Smooth muscle cell (in vitro differentiated cells): Measurements from ENCODE around the gene TIMM17A. TPM values are rescaled to one million over a fixed set of nuclear protein-coding genes. Genes with fewer than 3 reads are reported as not detected.
A peak's percentile ranks its signal among the peaks of the same experiment; 100 is the strongest.
"Not testable (repeated sequence)": the region's sequence is repeated elsewhere in the genome, so short reads cannot be mapped to it uniquely, and the experiment has no call there.

Experiments
- DNase-seq: peaks from one replicate; lab custom pipeline; 2025; ENCODE audit not compliant: unreplicated experiment; lab: John Stamatoyannopoulos, UW
- H2AFZ ChIP-seq: fragments of 200-600 bp; sonication (generic); 2 replicates; pipeline ENCODE4 v1.6.0; 2016; ENCODE audit warnings: antibody characterized with exemption, low read depth, mild to moderate bottlenecking
- H3F3A ChIP-seq: fragments of 200-600 bp; sonication (generic); 2 replicates; pipeline ENCODE4 v1.6.0; 2017; ENCODE audit warnings: antibody characterized with exemption, low read depth
- H3K27ac ChIP-seq: fragments of 200-600 bp; sonication (generic); 2 replicates; pipeline ENCODE4 v1.5.1; 2016; ENCODE audit warnings: low read depth, mild to moderate bottlenecking
- H3K27me3 ChIP-seq: fragments of 200-600 bp; sonication (generic); 2 replicates; pipeline ENCODE4 v1.6.1; 2016; ENCODE audit warnings: low read depth, mild to moderate bottlenecking
- H3K36me3 ChIP-seq: fragments of 200-600 bp; sonication (generic); 2 replicates; pipeline ENCODE4 v1.5.1; 2016; ENCODE audit warnings: low read depth
- H3K4me1 ChIP-seq: fragments of 200-600 bp; sonication (generic); 2 replicates; pipeline ENCODE4 v1.5.1; 2016; ENCODE audit warnings: low read depth
- H3K4me2 ChIP-seq: fragments of 200-600 bp; sonication (generic); 2 replicates; pipeline ENCODE4 v1.6.0; 2016; ENCODE audit warnings: mild to moderate bottlenecking
- H3K4me3 ChIP-seq: fragments of 200-600 bp; sonication (generic); 2 replicates; pipeline ENCODE4 v1.5.1; 2016; ENCODE audit warnings: mild to moderate bottlenecking
- H3K79me2 ChIP-seq: fragments of 200-600 bp; sonication (generic); 2 replicates; pipeline ENCODE4 v1.6.0; 2016; ENCODE audit warnings: low read depth, mild to moderate bottlenecking
- H3K9ac ChIP-seq: fragments of 200-600 bp; sonication (generic); 2 replicates; pipeline ENCODE4 v1.6.0; 2016; ENCODE audit warnings: low read depth
- H3K9me3 ChIP-seq: fragments of 200-600 bp; sonication (generic); replicated peaks from 2 replicates; pipeline ENCODE4 v1.5.1; 2016; ENCODE audit warnings: low read depth
- H4K20me1 ChIP-seq: fragments of 200-600 bp; sonication (generic); 2 replicates; pipeline ENCODE4 v1.6.0; 2016; ENCODE audit warnings: low read depth
- WGBS: methylation state at CpG from one replicate; pipeline ENCODE4 v1.1.7; 2016; ENCODE audit warnings: low lambda C conversion rate; 5-methylcytosine and 5-hydroxymethylcytosine counted together
- polyA plus RNA-seq: library from polyadenylated mRNA; unstranded; fragments of >200 nt; fragmentation: Nextera tagmentation; extraction: Ambion mirVana; gene quantifications from 2 replicates; pipeline ENCODE4 v1.2.1, GENCODE V29; 2016
- total RNA-seq: library from RNA; depleted of rRNA; stranded (reverse); fragments of >200 nt; gene quantifications from 2 replicates; pipeline ENCODE4 v1.2.3, GENCODE V29; 2014
- TF ChIP-seq, protein P1 (sequence below): fragments of 200-600 bp; sonication (generic); IDR thresholded peaks from 2 replicates; pipeline ENCODE4 v1.5.1; 2017; ENCODE audit warnings: borderline replicate concordance, mild to moderate bottlenecking, antibody characterized with exemption; ENCODE audit not compliant: insufficient read depth, poor library complexity, severe bottlenecking

The TIMM17A gene
- total and polyA plus RNA-seq, 2 experiments from 2014 or later, result 78.6 to 102 TPM

DNA sequence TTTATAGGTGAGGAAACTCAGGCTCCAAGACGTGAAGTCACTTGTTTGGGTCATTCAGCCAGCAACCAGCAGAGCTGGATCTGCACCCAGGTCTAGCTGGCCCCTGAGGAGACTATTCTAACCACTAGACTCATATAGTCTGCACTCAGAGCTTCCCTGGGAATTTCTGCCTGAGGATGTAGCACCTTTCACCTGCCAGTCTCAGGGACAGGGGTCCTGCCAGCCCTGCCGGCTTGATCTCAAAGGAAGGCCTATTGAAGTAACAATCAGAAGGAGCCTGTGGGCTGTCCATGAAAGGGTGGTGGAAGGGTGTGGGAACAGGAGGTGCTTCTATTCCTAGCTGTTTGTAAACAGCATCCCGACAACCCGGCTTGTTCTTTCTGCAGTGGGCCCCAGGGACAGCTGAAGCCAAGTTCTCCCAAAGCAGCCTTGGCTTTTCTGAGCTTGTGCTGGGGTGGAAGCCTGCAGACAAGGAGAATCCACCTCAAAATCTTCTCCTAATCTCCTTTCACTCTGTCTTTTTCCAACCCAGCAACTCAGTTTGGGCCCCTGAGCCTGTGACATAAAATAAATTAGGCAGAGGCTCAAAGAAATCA is 16.8 kb upstream of the TIMM17A start:
- H4K20me1 ChIP-seq, result no peaks in the 10 kb centered on the region
- no peak overlapping the region for H3K4me3 ChIP-seq
- H3K79me2 ChIP-seq, result no peaks in the 10 kb centered on the region
- TF ChIP-seq, protein P1, sequence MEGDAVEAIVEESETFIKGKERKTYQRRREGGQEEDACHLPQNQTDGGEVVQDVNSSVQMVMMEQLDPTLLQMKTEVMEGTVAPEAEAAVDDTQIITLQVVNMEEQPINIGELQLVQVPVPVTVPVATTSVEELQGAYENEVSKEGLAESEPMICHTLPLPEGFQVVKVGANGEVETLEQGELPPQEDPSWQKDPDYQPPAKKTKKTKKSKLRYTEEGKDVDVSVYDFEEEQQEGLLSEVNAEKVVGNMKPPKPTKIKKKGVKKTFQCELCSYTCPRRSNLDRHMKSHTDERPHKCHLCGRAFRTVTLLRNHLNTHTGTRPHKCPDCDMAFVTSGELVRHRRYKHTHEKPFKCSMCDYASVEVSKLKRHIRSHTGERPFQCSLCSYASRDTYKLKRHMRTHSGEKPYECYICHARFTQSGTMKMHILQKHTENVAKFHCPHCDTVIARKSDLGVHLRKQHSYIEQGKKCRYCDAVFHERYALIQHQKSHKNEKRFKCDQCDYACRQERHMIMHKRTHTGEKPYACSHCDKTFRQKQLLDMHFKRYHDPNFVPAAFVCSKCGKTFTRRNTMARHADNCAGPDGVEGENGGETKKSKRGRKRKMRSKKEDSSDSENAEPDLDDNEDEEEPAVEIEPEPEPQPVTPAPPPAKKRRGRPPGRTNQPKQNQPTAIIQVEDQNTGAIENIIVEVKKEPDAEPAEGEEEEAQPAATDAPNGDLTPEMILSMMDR, result no peak
- no peak overlapping the region for H3K9ac ChIP-seq
- H3K9me3 ChIP-seq, result no peaks in the 10 kb centered on the region
- WGBS, result 48% methylated on average over 4 of the region's 4 CpGs
- no peaks in the 10 kb centered on the region for H3K36me3 ChIP-seq
- no peak for DNase-seq
- peak overlapping the region; percentile 12 for H3K4me2 ChIP-seq
- peak overlapping the region; percentile 53 for H3K27ac ChIP-seq
- peaks cover 9% of the 10 kb centered on the region for H3F3A ChIP-seq
- H2AFZ ChIP-seq, result no peak overlapping the region
- no peaks in the 10 kb centered on the region for H3K27me3 ChIP-seq
- H3K4me1 ChIP-seq, result peaks cover 21% of the 10 kb centered on the region

DNA sequence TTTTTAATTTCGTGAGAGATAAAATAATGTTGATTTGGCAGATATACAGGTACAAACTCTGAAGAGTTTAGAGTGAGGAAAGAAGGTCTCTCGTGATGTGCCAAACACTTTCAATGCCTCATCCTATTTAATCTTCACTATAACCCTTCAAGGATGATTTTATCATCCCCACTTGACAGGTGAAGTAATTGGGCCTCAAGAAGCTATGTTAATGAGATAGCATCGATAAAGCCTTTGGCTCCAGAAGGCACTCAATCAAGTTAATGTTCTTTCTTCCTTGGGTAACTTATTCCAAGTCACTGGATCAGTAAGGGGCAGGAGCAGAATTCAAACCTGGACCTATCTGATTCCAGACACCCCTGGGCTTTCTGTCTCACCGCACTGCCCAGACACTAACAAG is 16.2 kb upstream of the TIMM17A start:
- no peak overlapping the region for H3K9ac ChIP-seq
- TF ChIP-seq, protein P1, result no peak
- no peaks in the 10 kb centered on the region for H3K36me3 ChIP-seq
- H3K27ac ChIP-seq, result peak overlapping the region; percentile 53
- no peak overlapping the region for H2AFZ ChIP-seq
- DNase-seq, result no peak
- 76% methylated on average over 4 of the region's 4 CpGs for WGBS
- H4K20me1 ChIP-seq, result no peaks in the 10 kb centered on the region
- no peak overlapping the region for H3K4me3 ChIP-seq
- H3K9me3 ChIP-seq, result no peaks in the 10 kb centered on the region
- peaks cover 9% of the 10 kb centered on the region for H3F3A ChIP-seq
- no peaks in the 10 kb centered on the region for H3K27me3 ChIP-seq
- no peak overlapping the region for H3K4me2 ChIP-seq
- H3K4me1 ChIP-seq, result peaks cover 21% of the 10 kb centered on the region
- H3K79me2 ChIP-seq, result peaks cover 5% of the 10 kb centered on the region

DNA sequence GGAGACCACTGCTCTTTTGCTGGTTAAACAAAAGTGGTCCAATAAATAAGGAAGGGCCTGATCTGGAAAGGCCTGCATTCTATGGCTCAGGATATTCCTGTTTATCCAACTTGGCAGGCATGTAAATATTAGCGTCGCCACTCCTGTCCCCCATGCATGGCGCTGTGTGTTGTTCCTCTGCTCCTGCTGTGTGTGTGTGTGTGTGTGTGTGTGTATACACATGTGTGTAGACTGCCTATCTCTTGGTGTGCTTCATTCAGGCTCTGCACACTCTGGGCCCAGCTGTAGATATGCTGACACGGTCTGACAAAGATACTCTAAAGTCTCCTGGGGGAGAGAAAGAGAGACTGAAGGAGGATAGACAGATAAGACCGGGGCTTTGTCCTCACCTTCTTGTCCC is 15.7 kb upstream of the TIMM17A start:
- Histone ChIP-seq H3K9ac (no peak overlapping the region), H4K20me1 (no peaks in the 10 kb centered on the region), H3K27ac (no peak overlapping the region), H3K36me3 (no peaks in the 10 kb centered on the region), H2AFZ (no peak overlapping the region), H3K79me2 (peaks cover 8% of the 10 kb centered on the region), H3K4me1 (peaks cover 21% of the 10 kb centered on the region), H3K27me3 (no peaks in the 10 kb centered on the region), H3F3A (peaks cover 9% of the 10 kb centered on the region), H3K4me3 (no peak overlapping the region), H3K9me3 (no peaks in the 10 kb centered on the region), H3K4me2 (no peak overlapping the region)
- DNase-seq, result no peak
- 83% methylated on average over 5 of the region's 5 CpGs for WGBS
- TF ChIP-seq, protein P1, result no peak

DNA sequence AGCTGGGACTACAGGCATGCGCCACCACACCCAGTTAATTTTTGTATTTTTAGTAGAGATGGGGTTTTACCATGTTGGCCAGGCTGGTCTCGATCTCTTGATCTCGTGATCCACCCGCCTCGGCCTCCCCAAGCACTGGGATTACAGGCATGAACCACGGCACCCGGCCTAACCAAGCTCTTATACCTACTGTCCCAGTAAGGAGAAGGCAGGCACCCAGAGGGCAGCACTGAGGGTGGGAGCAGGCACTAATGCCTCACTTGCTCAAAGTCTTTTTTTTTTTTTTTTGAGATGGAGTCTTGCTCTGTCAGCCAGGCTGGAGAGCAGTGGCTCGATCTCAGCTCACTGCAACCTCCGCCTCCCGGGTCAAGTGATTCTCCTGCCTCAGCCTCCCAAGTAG is 15.0 kb upstream of the TIMM17A start:
- H3K9me3 ChIP-seq, H3F3A ChIP-seq, H4K20me1 ChIP-seq, H3K4me2 ChIP-seq, H3K4me3 ChIP-seq, DNase-seq, H3K27me3 ChIP-seq, H3K36me3 ChIP-seq, H2AFZ ChIP-seq, H3K9ac ChIP-seq, H3K27ac ChIP-seq: not testable (repeated sequence)
- peaks cover 14% of the 10 kb centered on the region for H3K79me2 ChIP-seq
- peaks cover 22% of the 10 kb centered on the region for H3K4me1 ChIP-seq
- 96% methylated on average over 9 of the region's 10 CpGs for whole genome bisulfite sequencing
